K562 (cell line): Measurements from ENCODE around the gene C16orf92. TPM values are rescaled to one million over a fixed set of nuclear protein-coding genes. Genes with fewer than 3 reads are reported as not detected.

Experiments used
- ATAC-seq: fragments of 200-7000 bp; cut with Tn5 transposase; 3 replicates; pipeline ENCODE4 v1.9.1; 2020; ENCODE audit warnings: moderate library complexity
- BruUV-seq: library from RNA; stranded (reverse); fragments of 400-500 nt; replicated peaks from 2 replicates; lab custom pipeline; 2021; lab: Mats Ljungman, UMichigan
- CTCF ChIA-PET: fragments of 300-600 bp; formaldehyde crosslinking; extraction: SDS; loops from one replicate; lab custom pipeline; 2021; ENCODE audit warnings: low intra/inter-chr PET ratio; lab: Yijun Ruan, JAX
- POLR2A ChIA-PET: fragments of 300-600, 350-650 bp; sonication (Branson Sonifier 250); formaldehyde crosslinking; extraction: SDS; loops from one replicate; lab custom pipeline; 2021; ENCODE audit warnings: antibody characterized with exemption, inconsistent platforms; lab: Yijun Ruan, JAX
- DNase-seq, 4 experiments: peaks; one replicate each; pipeline versions ENCODE4 v3.0.0 to v3.0.0-alpha.2; 2011 to 2018; ENCODE audit warnings: low spot score in 3 of 4, mixed read lengths in 3 of 4; ENCODE audit errors: extremely low read depth in 1 of 4
- FAIRE-seq: peaks from 2 replicates; lab custom pipeline; 2011; peaks lifted over from hg19 to GRCh38; lab: Jason Lieb, UNC
- H2AFZ ChIP-seq: 2 replicates; pipeline ENCODE4 v1.6.0; 2011; ENCODE audit warnings: low read depth, low read length, control low read depth, inconsistent platforms
- H3K27ac ChIP-seq: fragments of 200-600 bp; 3 replicates; pipeline ENCODE4 v1.8.0; 2011; ENCODE audit warnings: low read depth, mild to moderate bottlenecking, control low read depth, inconsistent platforms, low read length, moderate library complexity, mixed read lengths; ENCODE audit errors: extremely low read depth
- H3K27me3 ChIP-seq, 2 experiments: fragments of 300-600 bp in 1 of 2; 2 replicates in 1 of 2; 3 replicates in 1 of 2; pipeline versions ENCODE4 v1.6.0 to v1.8.0; 2011; ENCODE audit warnings: inconsistent platforms in 2 of 2, low read length in 2 of 2, mild to moderate bottlenecking in 1 of 2, mixed read lengths in 1 of 2, moderate library complexity in 1 of 2; ENCODE audit not compliant: control insufficient read depth in 2 of 2, insufficient read depth in 2 of 2
- H3K36me3 ChIP-seq: fragments of 300-600 bp; 3 replicates; pipeline ENCODE4 v1.8.0; 2011; ENCODE audit warnings: mild to moderate bottlenecking, low read length, inconsistent platforms; ENCODE audit not compliant: control insufficient read depth, insufficient read depth
- H3K4me1 ChIP-seq, 2 experiments: fragments of 200-600 bp in 1 of 2; replicated peaks in 1 of 2; 2 replicates in 1 of 2; 3 replicates in 1 of 2; pipeline versions ENCODE4 v1.5.1 to v1.8.0; 2011; ENCODE audit warnings: inconsistent platforms in 2 of 2, low read length in 2 of 2, mild to moderate bottlenecking in 1 of 2, mixed read lengths in 1 of 2, moderate library complexity in 1 of 2; ENCODE audit not compliant: control insufficient read depth in 2 of 2, insufficient read depth in 2 of 2
- H3K4me2 ChIP-seq: 2 replicates; pipeline ENCODE4 v1.6.1; 2011; ENCODE audit warnings: low read length, control low read depth, inconsistent platforms, mixed read lengths; ENCODE audit not compliant: insufficient read depth
- H3K4me3 ChIP-seq: fragments of 200-600 bp; sonication (generic), shearing (Covaris generic); 2 replicates; pipeline ENCODE4 v1.5.1; 2016; ENCODE audit warnings: control low read depth, inconsistent platforms
- H3K79me2 ChIP-seq: fragments of 200-600 bp; 3 replicates; pipeline ENCODE4 v1.8.0; 2011; ENCODE audit warnings: low read length, inconsistent platforms; ENCODE audit not compliant: control insufficient read depth, insufficient read depth
- H3K9ac ChIP-seq, 2 experiments: 2 replicates each; pipeline versions ENCODE4 v1.6.0 to v1.6.1; 2011; ENCODE audit warnings: low read depth in 2 of 2, low read length in 2 of 2, control low read depth in 1 of 2, inconsistent platforms in 1 of 2, mild to moderate bottlenecking in 1 of 2, mixed read lengths in 1 of 2; ENCODE audit not compliant: insufficient read depth in 1 of 2
- H3K9me1 ChIP-seq: one replicate; pipeline ENCODE4 v1.6.0; 2011; ENCODE audit warnings: inconsistent platforms, mild to moderate bottlenecking, low read length, moderate library complexity; ENCODE audit not compliant: control insufficient read depth, insufficient read depth
- H3K9me3 ChIP-seq: replicated peaks from 2 replicates; pipeline ENCODE4 v1.5.1; 2011; ENCODE audit warnings: low read depth, low read length, inconsistent platforms; ENCODE audit not compliant: control insufficient read depth, insufficient read depth
- H4K20me1 ChIP-seq: replicated peaks from 2 replicates; pipeline ENCODE4 v1.6.1; 2011; ENCODE audit warnings: low read length, inconsistent platforms, mixed read lengths; ENCODE audit not compliant: control insufficient read depth, insufficient read depth
- CCNT2 ChIP-seq: IDR thresholded peaks from 2 replicates; pipeline ENCODE4 v1.6.1; 2011; ENCODE audit warnings: borderline replicate concordance, low read depth, mild to moderate bottlenecking, moderate library complexity, mixed read lengths, low read length; ENCODE audit not compliant: insufficient read length; ENCODE audit errors: extremely low read depth
- MXI1 ChIP-seq: IDR thresholded peaks from 2 replicates; pipeline ENCODE4 v1.6.1; 2011; ENCODE audit warnings: low read depth, mild to moderate bottlenecking, improper control_type of control experiment, low read length
- NFIC ChIP-seq: fragments of 450-650 bp; IDR thresholded peaks from 2 replicates; pipeline ENCODE4 v1.6.1; 2017; ENCODE audit warnings: mild to moderate bottlenecking, inconsistent platforms
- POLR2G ChIP-seq: fragments of 200-400 bp; formaldehyde crosslinking; IDR thresholded peaks from 2 replicates; pipeline ENCODE4 v1.6.1; 2017; ENCODE audit warnings: low read depth, mild to moderate bottlenecking, antibody characterized with exemption, low read length, moderate library complexity
- RBFOX2 ChIP-seq: fragments of 200-400 bp; formaldehyde crosslinking; IDR thresholded peaks from 2 replicates; pipeline ENCODE4 v1.6.1; 2017; ENCODE audit warnings: low read depth, mild to moderate bottlenecking, low read length, moderate library complexity
- RFX1 ChIP-seq: fragments of 450-650 bp; IDR thresholded peaks from 2 replicates; pipeline ENCODE4 v1.6.1; 2016; ENCODE audit warnings: mild to moderate bottlenecking, moderate library complexity
- ZFX ChIP-seq: sonication (generic); formaldehyde crosslinking; IDR thresholded peaks from 2 replicates; pipeline ENCODE4 v1.8.0; 2022; ENCODE audit warnings: mild to moderate bottlenecking, missing genetic modification reagents, moderate library complexity
- ZNF263 ChIP-seq: sonication (generic); formaldehyde crosslinking; IDR thresholded peaks from 2 replicates; pipeline ENCODE4 v1.8.0; 2022; ENCODE audit warnings: mild to moderate bottlenecking, missing genetic modification reagents, borderline replicate concordance
- ZNF780A ChIP-seq: fragments of 250-450 bp; sonication (Bioruptor Pico); IDR thresholded peaks from 2 replicates; pipeline ENCODE4 v1.5.0; 2021; ENCODE audit warnings: mild to moderate bottlenecking
- WGBS: fragments of 100-300 bp; shearing (Covaris generic); methylation state at CpG from one replicate; pipeline ENCODE4 v1.1.6; 2016; ENCODE audit warnings: low coverage, mixed read lengths; ENCODE audit not compliant: insufficient coverage; ENCODE audit errors: missing lambda C conversion rate; 5-methylcytosine and 5-hydroxymethylcytosine counted together
- in situ Hi-C: fragments of 300-500 bp; cut with MboI; formaldehyde crosslinking; loops from 4 replicates; pipeline ENCODE4 v1.15.0; 2018; ENCODE audit warnings: inconsistent platforms, mixed read lengths
- intact Hi-C: fragments of 100-400 bp; cut with micrococcal nuclease; formaldehyde crosslinking; loops from 2 replicates; pipeline ENCODE4 v1.14.2; 2022
- polyA plus RNA-seq, 8 experiments: library from polyadenylated mRNA; depleted of rRNA in 4 of 8; stranded (reverse) in 5 of 8; unstranded in 3 of 8; fragments of >200 nt; fragmentation: Nextera tagmentation in 2 of 8; fragmentation: Illumina TruSeq in 1 of 8; extraction: Ambion mirVana in 2 of 8; extraction: Trizol in 1 of 8; gene quantifications; 2 replicates each; pipeline versions ENCODE4 v1.2.1 to v1.2.3, GENCODE V29; 2011 to 2014; ENCODE audit warnings: inconsistent platforms in 1 of 8, missing spikeins in 1 of 8
- total RNA-seq, 7 experiments: library from RNA; depleted of rRNA in 6 of 7; stranded (reverse); fragments of >200 nt in 6 of 7; fragmentation: Illumina TruSeq in 2 of 7; extraction: Trizol in 2 of 7; gene quantifications; 2 replicates each; pipeline versions ENCODE4 v1.2.1 to v1.2.3, GENCODE V29; 2011 to 2021; ENCODE audit warnings: low replicate concordance in 1 of 7
- TF ChIP-seq, protein P1 (sequence below): fragments of 200-800 bp; sonication (Bioruptor generic); IDR thresholded peaks from 2 replicates; pipeline ENCODE4 v1.6.1; 2017; ENCODE audit warnings: missing genetic modification characterization, missing compliant biosample characterization
- TF ChIP-seq, protein P2 (sequence below): sonication (generic); formaldehyde crosslinking; IDR thresholded peaks from 2 replicates; pipeline ENCODE4 v1.8.0; 2022; ENCODE audit warnings: missing genetic modification reagents, mild to moderate bottlenecking, moderate library complexity, borderline replicate concordance
- TF ChIP-seq, protein P3 (sequence below): fragments of 200-400 bp; formaldehyde crosslinking; IDR thresholded peaks from 2 replicates; pipeline ENCODE4 v1.6.1; 2017; ENCODE audit warnings: mild to moderate bottlenecking, low read depth, low read length, moderate library complexity
- TF ChIP-seq, protein P4 (sequence below), 3 experiments: IDR thresholded peaks in 2 of 3; conservative IDR thresholded peaks in 1 of 3; 2 replicates each; pipeline ENCODE4 v1.5.1; 2011 to 2012; ENCODE audit warnings: low read length in 3 of 3, mild to moderate bottlenecking in 3 of 3, control low read depth in 2 of 3, improper control_type of control experiment in 1 of 3, inconsistent platforms in 1 of 3, low read depth in 1 of 3, mixed read lengths in 1 of 3, moderate library complexity in 1 of 3; ENCODE audit not compliant: insufficient read depth in 2 of 3

C16orf92 gene
- total and polyA plus RNA-seq, 9 of the 15 experiments (the other 6 are each of a cell fraction or from before 2014, with no cell fraction given) = not detected

DNA sequence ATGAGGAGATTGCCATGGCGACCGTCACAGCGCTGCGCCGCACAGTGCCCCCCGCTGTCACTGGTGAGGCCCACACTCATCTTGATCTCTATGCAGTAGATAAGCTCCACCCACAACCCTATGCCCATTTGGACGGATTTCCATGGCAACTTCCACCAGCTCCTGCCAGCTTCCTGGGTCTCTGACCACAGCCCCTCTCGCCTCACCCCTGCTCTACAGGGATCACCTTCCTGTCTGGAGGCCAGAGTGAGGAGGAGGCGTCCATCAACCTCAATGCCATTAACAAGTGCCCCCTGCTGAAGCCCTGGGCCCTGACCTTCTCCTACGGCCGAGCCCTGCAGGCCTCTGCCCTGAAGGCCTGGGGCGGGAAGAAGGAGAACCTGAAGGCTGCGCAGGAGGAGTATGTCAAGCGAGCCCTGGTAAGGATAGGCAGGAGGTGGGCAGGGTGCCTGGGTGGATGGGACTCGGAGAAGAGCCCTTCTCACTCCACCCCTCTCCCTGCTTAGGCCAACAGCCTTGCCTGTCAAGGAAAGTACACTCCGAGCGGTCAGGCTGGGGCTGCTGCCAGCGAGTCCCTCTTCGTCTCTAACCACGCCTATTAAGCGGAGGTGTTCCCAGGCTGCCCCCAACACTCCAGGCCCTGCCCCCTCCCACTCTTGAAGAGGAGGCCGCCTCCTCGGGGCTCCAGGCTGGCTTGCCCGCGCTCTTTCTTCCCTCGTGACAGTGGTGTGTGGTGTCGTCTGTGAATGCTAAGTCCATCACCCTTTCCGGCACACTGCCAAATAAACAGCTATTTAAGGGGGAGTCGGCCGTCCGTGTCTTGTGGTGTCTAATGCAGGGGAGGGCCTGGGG, 46.8 kb downstream of the C16orf92 start:
- Histone ChIP-seq H3K9ac (peak overlapping the region; percentile 86 to 93; a peak in 3 of 4 replicates), H3K4me3 (peak overlapping the region; percentile 32)
- POLR2A ChIA-PET = interaction anchor here (1.9 kb wide), 1 partner anchor 22 kb away, joined by 9 read pairs; the partner anchor contains the start of gene TBX6
- TF ChIP-seq ZNF263 (CRISPR knock-in tag) (0 out of 2 replicates have a peak, but pooled peaks have one; percentile 18), CCNT2 (peak; percentile 33), NFIC (peak; percentile 40; the same call in 1 of the 2 replicates), ZNF780A (CRISPR knock-in tag) (no peak), RFX1 (peak; percentile 75), MXI1 (no peak), RBFOX2 (peak; percentile 59), POLR2G (peak; percentile 56), ZFX (CRISPR knock-in tag) (peak; percentile 41; the same call in 1 of the 2 replicates)
- TF ChIP-seq, protein P1, sequence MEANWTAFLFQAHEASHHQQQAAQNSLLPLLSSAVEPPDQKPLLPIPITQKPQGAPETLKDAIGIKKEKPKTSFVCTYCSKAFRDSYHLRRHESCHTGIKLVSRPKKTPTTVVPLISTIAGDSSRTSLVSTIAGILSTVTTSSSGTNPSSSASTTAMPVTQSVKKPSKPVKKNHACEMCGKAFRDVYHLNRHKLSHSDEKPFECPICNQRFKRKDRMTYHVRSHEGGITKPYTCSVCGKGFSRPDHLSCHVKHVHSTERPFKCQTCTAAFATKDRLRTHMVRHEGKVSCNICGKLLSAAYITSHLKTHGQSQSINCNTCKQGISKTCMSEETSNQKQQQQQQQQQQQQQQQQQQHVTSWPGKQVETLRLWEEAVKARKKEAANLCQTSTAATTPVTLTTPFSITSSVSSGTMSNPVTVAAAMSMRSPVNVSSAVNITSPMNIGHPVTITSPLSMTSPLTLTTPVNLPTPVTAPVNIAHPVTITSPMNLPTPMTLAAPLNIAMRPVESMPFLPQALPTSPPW = peak; percentile 24; the same call in 1 of the 2 replicates
- TF ChIP-seq, protein P2, sequence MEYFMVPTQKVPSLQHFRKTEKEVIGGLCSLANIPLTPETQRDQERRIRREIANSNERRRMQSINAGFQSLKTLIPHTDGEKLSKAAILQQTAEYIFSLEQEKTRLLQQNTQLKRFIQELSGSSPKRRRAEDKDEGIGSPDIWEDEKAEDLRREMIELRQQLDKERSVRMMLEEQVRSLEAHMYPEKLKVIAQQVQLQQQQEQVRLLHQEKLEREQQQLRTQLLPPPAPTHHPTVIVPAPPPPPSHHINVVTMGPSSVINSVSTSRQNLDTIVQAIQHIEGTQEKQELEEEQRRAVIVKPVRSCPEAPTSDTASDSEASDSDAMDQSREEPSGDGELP (CRISPR knock-in tag) = 0 out of 2 replicates have a peak, but pooled peaks have one; percentile 23
- TF ChIP-seq, protein P3, sequence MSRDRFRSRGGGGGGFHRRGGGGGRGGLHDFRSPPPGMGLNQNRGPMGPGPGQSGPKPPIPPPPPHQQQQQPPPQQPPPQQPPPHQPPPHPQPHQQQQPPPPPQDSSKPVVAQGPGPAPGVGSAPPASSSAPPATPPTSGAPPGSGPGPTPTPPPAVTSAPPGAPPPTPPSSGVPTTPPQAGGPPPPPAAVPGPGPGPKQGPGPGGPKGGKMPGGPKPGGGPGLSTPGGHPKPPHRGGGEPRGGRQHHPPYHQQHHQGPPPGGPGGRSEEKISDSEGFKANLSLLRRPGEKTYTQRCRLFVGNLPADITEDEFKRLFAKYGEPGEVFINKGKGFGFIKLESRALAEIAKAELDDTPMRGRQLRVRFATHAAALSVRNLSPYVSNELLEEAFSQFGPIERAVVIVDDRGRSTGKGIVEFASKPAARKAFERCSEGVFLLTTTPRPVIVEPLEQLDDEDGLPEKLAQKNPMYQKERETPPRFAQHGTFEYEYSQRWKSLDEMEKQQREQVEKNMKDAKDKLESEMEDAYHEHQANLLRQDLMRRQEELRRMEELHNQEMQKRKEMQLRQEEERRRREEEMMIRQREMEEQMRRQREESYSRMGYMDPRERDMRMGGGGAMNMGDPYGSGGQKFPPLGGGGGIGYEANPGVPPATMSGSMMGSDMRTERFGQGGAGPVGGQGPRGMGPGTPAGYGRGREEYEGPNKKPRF = no peak
- TF ChIP-seq, protein P4, sequence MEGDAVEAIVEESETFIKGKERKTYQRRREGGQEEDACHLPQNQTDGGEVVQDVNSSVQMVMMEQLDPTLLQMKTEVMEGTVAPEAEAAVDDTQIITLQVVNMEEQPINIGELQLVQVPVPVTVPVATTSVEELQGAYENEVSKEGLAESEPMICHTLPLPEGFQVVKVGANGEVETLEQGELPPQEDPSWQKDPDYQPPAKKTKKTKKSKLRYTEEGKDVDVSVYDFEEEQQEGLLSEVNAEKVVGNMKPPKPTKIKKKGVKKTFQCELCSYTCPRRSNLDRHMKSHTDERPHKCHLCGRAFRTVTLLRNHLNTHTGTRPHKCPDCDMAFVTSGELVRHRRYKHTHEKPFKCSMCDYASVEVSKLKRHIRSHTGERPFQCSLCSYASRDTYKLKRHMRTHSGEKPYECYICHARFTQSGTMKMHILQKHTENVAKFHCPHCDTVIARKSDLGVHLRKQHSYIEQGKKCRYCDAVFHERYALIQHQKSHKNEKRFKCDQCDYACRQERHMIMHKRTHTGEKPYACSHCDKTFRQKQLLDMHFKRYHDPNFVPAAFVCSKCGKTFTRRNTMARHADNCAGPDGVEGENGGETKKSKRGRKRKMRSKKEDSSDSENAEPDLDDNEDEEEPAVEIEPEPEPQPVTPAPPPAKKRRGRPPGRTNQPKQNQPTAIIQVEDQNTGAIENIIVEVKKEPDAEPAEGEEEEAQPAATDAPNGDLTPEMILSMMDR (IDR thresholded peaks at IDR 0.05 in 2 of 3, conservative IDR thresholded peaks at IDR 0.05 in 1 of 3; ENCODE audit: insufficient read depth in 2 of 3, low read depth in 1 of 3, low read length in 3 of 3) = peak in 1 of 3 experiments; percentile 13; a peak in 1 of 6 replicates

More for the DNA sequence above, 46.8 kb downstream of the C16orf92 start:
- peaks cover 64% of the 10 kb centered on the region for H3K36me3 ChIP-seq
- H3K9me3 ChIP-seq = no peaks in the 10 kb centered on the region
- 63% methylated on average over 27 of the region's 31 CpGs for WGBS
- CTCF ChIA-PET = no interaction called here
- peaks cover 51% of the 10 kb centered on the region for H4K20me1 ChIP-seq
- H3K4me2 ChIP-seq = peak overlapping the region; percentile 79
- no TSS peak for BruUV-seq
- peak overlapping the region; percentile 55; the same call in 2 of the 3 replicates for H3K27ac ChIP-seq
- no peak overlapping the region for H2AFZ ChIP-seq
- ATAC-seq (no peak), FAIRE-seq (no peak), DNase-seq (peak in 1 of 4 experiments; percentile 42)
- peaks cover 38 to 50% of the 10 kb centered on the region in 2 experiments for H3K4me1 ChIP-seq
- in situ Hi-C loops (no loop called here), intact Hi-C loops (loop anchor here (10.0 kb wide), 2 partner anchors 305 to 585 kb away; partner anchors contain the start of genes FBRS, MYL11, PRR14 and TBC1D10B)
- H3K27me3 ChIP-seq = no peaks in the 10 kb centered on the region
- H3K9me1 ChIP-seq = peaks cover 17% of the 10 kb centered on the region
- peaks cover 61% of the 10 kb centered on the region for H3K79me2 ChIP-seq
